LNCaP clone FGC (cell line): ENCODE results near the gene WDTC1.
"Not testable (repeated sequence)": the region's sequence is repeated elsewhere in the genome, so short reads cannot be mapped to it uniquely, and the experiment has no call there.

Source experiments
- DNase-seq: peaks from one replicate; pipeline ENCODE4 v3.0.0-alpha.2; 2011; ENCODE audit warnings: low read depth
- H3K4me3 ChIP-seq: 2 replicates; pipeline ENCODE4 v1.5.1; 2011; ENCODE audit warnings: mild to moderate bottlenecking, low read depth, low read length, control low read depth
- CTCF ChIP-seq: IDR thresholded peaks from 2 replicates; pipeline ENCODE4 v1.5.1; 2012; ENCODE audit warnings: mild to moderate bottlenecking; ENCODE audit not compliant: control insufficient read depth, insufficient read depth; ENCODE audit errors: extremely low read depth

Gene WDTC1

GRCh38 chr1:27234049-27234882, at the start of gene WDTC1:
TSS of gene WDTC1 (plus strand) at chr1:27234632. CDS start at chr1:27261055, 26,423 bp downstream.
- H3K4me3 ChIP-seq = peak within 1 kb of the TSS; percentile 58
- DNase-seq = peak; percentile 79
- TF ChIP-seq CTCF = no peak

- DNase-seq, H3K4me3 ChIP-seq: not testable (repeated sequence)
Observed at GRCh38 chr1:27184665-27185064, 49.8 kb upstream of the WDTC1 start.

- TF ChIP-seq CTCF = no peak
- no peak for DNase-seq
- H3K4me3 ChIP-seq = no peak overlapping the region
Observed at GRCh38 chr1:27192039-27192529, 42.3 kb upstream of the WDTC1 start.

GRCh38 chr1:27193194-27193593, 41.2 kb upstream of the WDTC1 start:
- TF ChIP-seq CTCF = no peak
- DNase-seq = no peak
- no peak overlapping the region for H3K4me3 ChIP-seq

- no peak for TF ChIP-seq CTCF
- no peak overlapping the region for H3K4me3 ChIP-seq
- DNase-seq = no peak
Observed at GRCh38 chr1:27201295-27201694, 33.1 kb upstream of the WDTC1 start.

- no peak overlapping the region for H3K4me3 ChIP-seq
- DNase-seq = no peak
- no peak for TF ChIP-seq CTCF
Observed at GRCh38 chr1:27203946-27204345, 30.5 kb upstream of the WDTC1 start.

- DNase-seq, H3K4me3 ChIP-seq: not testable (repeated sequence)
Observed at GRCh38 chr1:27207238-27207637, 27.2 kb upstream of the WDTC1 start.

GRCh38 chr1:27208143-27208850, 26.1 kb upstream of the WDTC1 start:
- not testable (repeated sequence) for H3K4me3 ChIP-seq, DNase-seq
